Measurements from ENCODE around the gene FUT6.

GRCh38 chr19:5790559-5791520 is 48.7 kb downstream of the FUT6 start, which contains the start of gene DUS3L:
- TF ChIP-seq, protein P1, sequence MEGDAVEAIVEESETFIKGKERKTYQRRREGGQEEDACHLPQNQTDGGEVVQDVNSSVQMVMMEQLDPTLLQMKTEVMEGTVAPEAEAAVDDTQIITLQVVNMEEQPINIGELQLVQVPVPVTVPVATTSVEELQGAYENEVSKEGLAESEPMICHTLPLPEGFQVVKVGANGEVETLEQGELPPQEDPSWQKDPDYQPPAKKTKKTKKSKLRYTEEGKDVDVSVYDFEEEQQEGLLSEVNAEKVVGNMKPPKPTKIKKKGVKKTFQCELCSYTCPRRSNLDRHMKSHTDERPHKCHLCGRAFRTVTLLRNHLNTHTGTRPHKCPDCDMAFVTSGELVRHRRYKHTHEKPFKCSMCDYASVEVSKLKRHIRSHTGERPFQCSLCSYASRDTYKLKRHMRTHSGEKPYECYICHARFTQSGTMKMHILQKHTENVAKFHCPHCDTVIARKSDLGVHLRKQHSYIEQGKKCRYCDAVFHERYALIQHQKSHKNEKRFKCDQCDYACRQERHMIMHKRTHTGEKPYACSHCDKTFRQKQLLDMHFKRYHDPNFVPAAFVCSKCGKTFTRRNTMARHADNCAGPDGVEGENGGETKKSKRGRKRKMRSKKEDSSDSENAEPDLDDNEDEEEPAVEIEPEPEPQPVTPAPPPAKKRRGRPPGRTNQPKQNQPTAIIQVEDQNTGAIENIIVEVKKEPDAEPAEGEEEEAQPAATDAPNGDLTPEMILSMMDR (IDR thresholded peaks at IDR 0.05; ENCODE audit: low read depth, low read length), result no peak
- TF ChIP-seq MYC (IDR thresholded peaks at IDR 0.05; ENCODE audit: low read depth, low read length), result peak; percentile 99
